ENCODE measurements around the gene MAGEA6. TPM values are rescaled to one million over a fixed set of nuclear protein-coding genes. Genes with fewer than 3 reads are reported as not detected.
"Not testable (repeated sequence)": the region's sequence is repeated elsewhere in the genome, so short reads cannot be mapped to it uniquely, and the experiment has no call there.

MAGEA6 gene
- total RNA-seq, 1 donor from 2014 or later = not detected

- Mint-ChIP-seq H3K36me3 (ENCODE audit: low read depth) (no peaks in the 10 kb centered on the region), H3K4me1 (ENCODE audit: low read depth) (no peaks in the 10 kb centered on the region), H3K27me3 (ENCODE audit: low read depth) (no peaks in the 10 kb centered on the region), H3K4me3 (ENCODE audit: unreplicated experiment) (no peak overlapping the region), H3K9me3 (ENCODE audit: low read depth) (peaks cover 10% of the 10 kb centered on the region), H3K27ac (ENCODE audit: unreplicated experiment) (no peak overlapping the region)
- DNase-seq (ENCODE audit: low spot score) = no peak
- no peak for TF ChIP-seq CTCF (IDR thresholded peaks at IDR 0.05)
Observed at GRCh38 chrX:152813206-152813605, 43.7 kb upstream of the MAGEA6 start.

- no peak overlapping the region for H3K4me3 Mint-ChIP-seq (ENCODE audit: unreplicated experiment)
- no peaks in the 10 kb centered on the region for H3K4me1 Mint-ChIP-seq (ENCODE audit: low read depth)
- no peak overlapping the region for H3K27ac Mint-ChIP-seq (ENCODE audit: unreplicated experiment)
- no peaks in the 10 kb centered on the region for H3K27me3 Mint-ChIP-seq (ENCODE audit: low read depth)
- no peak for TF ChIP-seq CTCF (IDR thresholded peaks at IDR 0.05)
- no peak for DNase-seq (ENCODE audit: low spot score)
- H3K36me3 Mint-ChIP-seq (ENCODE audit: low read depth) = no peaks in the 10 kb centered on the region
- peaks cover 17% of the 10 kb centered on the region for H3K9me3 Mint-ChIP-seq (ENCODE audit: low read depth)
Observed at GRCh38 chrX:152810403-152810802, 40.9 kb upstream of the MAGEA6 start.

GRCh38 chrX:152806035-152806434 is 36.5 kb upstream of the MAGEA6 start:
- no peak for DNase-seq (ENCODE audit: low spot score)
- TF ChIP-seq CTCF (IDR thresholded peaks at IDR 0.05) = no peak
- H3K27me3 Mint-ChIP-seq (ENCODE audit: low read depth) = peaks cover 3% of the 10 kb centered on the region
- H3K9me3 Mint-ChIP-seq (ENCODE audit: low read depth) = peaks cover 22% of the 10 kb centered on the region
- H3K27ac Mint-ChIP-seq (ENCODE audit: unreplicated experiment) = no peak overlapping the region
- no peaks in the 10 kb centered on the region for H3K4me1 Mint-ChIP-seq (ENCODE audit: low read depth)
- no peak overlapping the region for H3K4me3 Mint-ChIP-seq (ENCODE audit: unreplicated experiment)
- H3K36me3 Mint-ChIP-seq (ENCODE audit: low read depth) = no peaks in the 10 kb centered on the region

- Mint-ChIP-seq H3K27ac (ENCODE audit: unreplicated experiment) (no peak overlapping the region), H3K9me3 (ENCODE audit: low read depth) (peaks cover 10% of the 10 kb centered on the region), H3K36me3 (ENCODE audit: low read depth) (no peaks in the 10 kb centered on the region), H3K27me3 (ENCODE audit: low read depth) (peaks cover 8% of the 10 kb centered on the region), H3K4me1 (ENCODE audit: low read depth) (no peaks in the 10 kb centered on the region), H3K4me3 (ENCODE audit: unreplicated experiment) (no peak overlapping the region)
- DNase-seq (ENCODE audit: low spot score) = no peak
- TF ChIP-seq CTCF (IDR thresholded peaks at IDR 0.05) = no peak
Observed at GRCh38 chrX:152798945-152799344, 29.5 kb upstream of the MAGEA6 start.

GRCh38 chrX:152787062-152787461 is 17.6 kb upstream of the MAGEA6 start:
- not testable (repeated sequence) for H3K4me3 Mint-ChIP-seq (ENCODE audit: unreplicated experiment); H3K27ac Mint-ChIP-seq (ENCODE audit: unreplicated experiment); H3K36me3 Mint-ChIP-seq (ENCODE audit: low read depth); H3K9me3 Mint-ChIP-seq (ENCODE audit: low read depth); H3K27me3 Mint-ChIP-seq (ENCODE audit: low read depth); H3K4me1 Mint-ChIP-seq (ENCODE audit: low read depth); DNase-seq (ENCODE audit: low spot score)

- not testable (repeated sequence) for H3K4me3 Mint-ChIP-seq (ENCODE audit: unreplicated experiment); H3K9me3 Mint-ChIP-seq (ENCODE audit: low read depth)
Observed at GRCh38 chrX:152766562-152766961, 2.9 kb downstream of the MAGEA6 start.

GRCh38 chrX:152761582-152761981 is 7.9 kb downstream of the MAGEA6 start:
- not testable (repeated sequence) for H3K27me3 Mint-ChIP-seq (ENCODE audit: low read depth); H3K4me1 Mint-ChIP-seq (ENCODE audit: low read depth); H3K27ac Mint-ChIP-seq (ENCODE audit: unreplicated experiment); H3K9me3 Mint-ChIP-seq (ENCODE audit: low read depth); H3K4me3 Mint-ChIP-seq (ENCODE audit: unreplicated experiment); H3K36me3 Mint-ChIP-seq (ENCODE audit: low read depth)
- DNase-seq (ENCODE audit: low spot score) = peak; percentile 21

More at GRCh38 chrX:152766562-152766961, 2.9 kb downstream of the MAGEA6 start:
- DNase-seq (ENCODE audit: low spot score); H3K27me3 Mint-ChIP-seq (ENCODE audit: low read depth); H3K4me1 Mint-ChIP-seq (ENCODE audit: low read depth); H3K27ac Mint-ChIP-seq (ENCODE audit: unreplicated experiment); H3K36me3 Mint-ChIP-seq (ENCODE audit: low read depth): not testable (repeated sequence)

GRCh38 chrX:152759544-152759943 is 9.9 kb downstream of the MAGEA6 start:
- not testable (repeated sequence) for H3K4me1 Mint-ChIP-seq (ENCODE audit: low read depth); H3K27me3 Mint-ChIP-seq (ENCODE audit: low read depth)

GRCh38 chrX:152758918-152759317 is 10.6 kb downstream of the MAGEA6 start, which contains the start of gene CSAG3:
Gene CSAG3 (plus strand): TSS chrX:152759218.
- H3K27ac Mint-ChIP-seq (ENCODE audit: unreplicated experiment); H3K9me3 Mint-ChIP-seq (ENCODE audit: low read depth); H3K27me3 Mint-ChIP-seq (ENCODE audit: low read depth); H3K4me3 Mint-ChIP-seq (ENCODE audit: unreplicated experiment); H3K4me1 Mint-ChIP-seq (ENCODE audit: low read depth); DNase-seq (ENCODE audit: low spot score); H3K36me3 Mint-ChIP-seq (ENCODE audit: low read depth): not testable (repeated sequence)

More at GRCh38 chrX:152759544-152759943, 9.9 kb downstream of the MAGEA6 start:
- H3K27ac Mint-ChIP-seq (ENCODE audit: unreplicated experiment); DNase-seq (ENCODE audit: low spot score); H3K9me3 Mint-ChIP-seq (ENCODE audit: low read depth); H3K4me3 Mint-ChIP-seq (ENCODE audit: unreplicated experiment); H3K36me3 Mint-ChIP-seq (ENCODE audit: low read depth): not testable (repeated sequence)

GRCh38 chrX:152754871-152755270 is 14.6 kb downstream of the MAGEA6 start:
- not testable (repeated sequence) for H3K9me3 Mint-ChIP-seq (ENCODE audit: low read depth); H3K4me1 Mint-ChIP-seq (ENCODE audit: low read depth); H3K27me3 Mint-ChIP-seq (ENCODE audit: low read depth); H3K4me3 Mint-ChIP-seq (ENCODE audit: unreplicated experiment); H3K27ac Mint-ChIP-seq (ENCODE audit: unreplicated experiment); DNase-seq (ENCODE audit: low spot score); H3K36me3 Mint-ChIP-seq (ENCODE audit: low read depth)

Measured in chondrocyte (in vitro differentiated cells).